ENCODE results near the gene GRIN3B. TPM values are rescaled to one million over a fixed set of nuclear protein-coding genes. Genes with fewer than 3 reads are reported as not detected.

Gene GRIN3B
- total and polyA plus RNA-seq, 9 of the 15 experiments (the other 6 are each of a cell fraction or from before 2014, with no cell fraction given): 0.06 to 0.95 (median 0.19) TPM; not detected in 6

GRCh38 chr19:970695-971094 lies 29.5 kb upstream of the GRIN3B start (continued):
- TF ChIP-seq MGA (IDR thresholded peaks at IDR 0.05): no peak
- TF ChIP-seq ZBTB26 (CRISPR knock-in tag; IDR thresholded peaks at IDR 0.05): no peak
- TF ChIP-seq, protein P1, sequence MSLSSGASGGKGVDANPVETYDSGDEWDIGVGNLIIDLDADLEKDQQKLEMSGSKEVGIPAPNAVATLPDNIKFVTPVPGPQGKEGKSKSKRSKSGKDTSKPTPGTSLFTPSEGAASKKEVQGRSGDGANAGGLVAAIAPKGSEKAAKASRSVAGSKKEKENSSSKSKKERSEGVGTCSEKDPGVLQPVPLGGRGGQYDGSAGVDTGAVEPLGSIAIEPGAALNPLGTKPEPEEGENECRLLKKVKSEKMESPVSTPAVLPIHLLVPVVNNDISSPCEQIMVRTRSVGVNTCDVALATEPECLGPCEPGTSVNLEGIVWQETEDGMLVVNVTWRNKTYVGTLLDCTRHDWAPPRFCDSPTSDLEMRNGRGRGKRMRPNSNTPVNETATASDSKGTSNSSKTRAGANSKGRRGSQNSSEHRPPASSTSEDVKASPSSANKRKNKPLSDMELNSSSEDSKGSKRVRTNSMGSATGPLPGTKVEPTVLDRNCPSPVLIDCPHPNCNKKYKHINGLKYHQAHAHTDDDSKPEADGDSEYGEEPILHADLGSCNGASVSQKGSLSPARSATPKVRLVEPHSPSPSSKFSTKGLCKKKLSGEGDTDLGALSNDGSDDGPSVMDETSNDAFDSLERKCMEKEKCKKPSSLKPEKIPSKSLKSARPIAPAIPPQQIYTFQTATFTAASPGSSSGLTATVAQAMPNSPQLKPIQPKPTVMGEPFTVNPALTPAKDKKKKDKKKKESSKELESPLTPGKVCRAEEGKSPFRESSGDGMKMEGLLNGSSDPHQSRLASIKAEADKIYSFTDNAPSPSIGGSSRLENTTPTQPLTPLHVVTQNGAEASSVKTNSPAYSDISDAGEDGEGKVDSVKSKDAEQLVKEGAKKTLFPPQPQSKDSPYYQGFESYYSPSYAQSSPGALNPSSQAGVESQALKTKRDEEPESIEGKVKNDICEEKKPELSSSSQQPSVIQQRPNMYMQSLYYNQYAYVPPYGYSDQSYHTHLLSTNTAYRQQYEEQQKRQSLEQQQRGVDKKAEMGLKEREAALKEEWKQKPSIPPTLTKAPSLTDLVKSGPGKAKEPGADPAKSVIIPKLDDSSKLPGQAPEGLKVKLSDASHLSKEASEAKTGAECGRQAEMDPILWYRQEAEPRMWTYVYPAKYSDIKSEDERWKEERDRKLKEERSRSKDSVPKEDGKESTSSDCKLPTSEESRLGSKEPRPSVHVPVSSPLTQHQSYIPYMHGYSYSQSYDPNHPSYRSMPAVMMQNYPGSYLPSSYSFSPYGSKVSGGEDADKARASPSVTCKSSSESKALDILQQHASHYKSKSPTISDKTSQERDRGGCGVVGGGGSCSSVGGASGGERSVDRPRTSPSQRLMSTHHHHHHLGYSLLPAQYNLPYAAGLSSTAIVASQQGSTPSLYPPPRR (CRISPR knock-in tag; IDR thresholded peaks at IDR 0.05; ENCODE audit: borderline replicate concordance): no peak
- no peak for TF ChIP-seq DDX20 (tag; IDR thresholded peaks at IDR 0.05; ENCODE audit: low read depth)
- no peak for TF ChIP-seq PHTF2 (CRISPR knock-in tag; IDR thresholded peaks at IDR 0.05)
- TF ChIP-seq ZSCAN32 (CRISPR knock-in tag; IDR thresholded peaks at IDR 0.05): no peak
- TF ChIP-seq ZFPM2 (CRISPR knock-in tag; IDR thresholded peaks at IDR 0.05): no peak
- TF ChIP-seq KAT8 (IDR thresholded peaks at IDR 0.05; ENCODE audit: low read depth): no peak
- TF ChIP-seq PTTG1 (tag; IDR thresholded peaks at IDR 0.05; ENCODE audit: low read depth): no peak
- TF ChIP-seq NFE2L1 (tag; IDR thresholded peaks at IDR 0.05; ENCODE audit: borderline replicate concordance, low read depth): no peak

All from K562 (cell line).